ENCODE data around the gene DYNLT5.
"Not testable (repeated sequence)": the region's sequence is repeated elsewhere in the genome, so short reads cannot be mapped to it uniquely, and the experiment has no call there.

The DYNLT5 gene

GRCh38 chr1:66752000-66752592, at the start of gene DYNLT5:
DYNLT5 (plus strand) TSS chr1:66752459; CDS start chr1:66754659, 2,200 bp downstream.
- no peak for DNase-seq

GRCh38 chr1:66704177-66704875, 47.9 kb upstream of the DYNLT5 start:
- DNase-seq, result no peak

- DNase-seq, result peak; percentile 36
Measured at GRCh38 chr1:66705110-66705509, 47.1 kb upstream of the DYNLT5 start.

GRCh38 chr1:66711420-66711819, 40.8 kb upstream of the DYNLT5 start:
- no peak for DNase-seq

GRCh38 chr1:66712839-66713238, 39.4 kb upstream of the DYNLT5 start:
- DNase-seq, result no peak

GRCh38 chr1:66723985-66724384, 28.3 kb upstream of the DYNLT5 start:
- no peak for DNase-seq

GRCh38 chr1:66725885-66726665, 26.2 kb upstream of the DYNLT5 start:
- DNase-seq, result peak; percentile 61

GRCh38 chr1:66728021-66728420, 24.2 kb upstream of the DYNLT5 start:
- no peak for DNase-seq

- DNase-seq, result not testable (repeated sequence)
Measured at GRCh38 chr1:66728716-66729115, 23.5 kb upstream of the DYNLT5 start.

- no peak for DNase-seq
Measured at GRCh38 chr1:66729119-66729518, 23.1 kb upstream of the DYNLT5 start.

- DNase-seq, result no peak
Measured at GRCh38 chr1:66729523-66729922, 22.7 kb upstream of the DYNLT5 start.

GRCh38 chr1:66730462-66730861, 21.8 kb upstream of the DYNLT5 start:
- DNase-seq, result no peak

- no peak for DNase-seq
Measured at GRCh38 chr1:66731170-66731865, 20.9 kb upstream of the DYNLT5 start.

- DNase-seq, result no peak
Measured at GRCh38 chr1:66732407-66733166, 19.7 kb upstream of the DYNLT5 start.

GRCh38 chr1:66733348-66734017, 18.8 kb upstream of the DYNLT5 start:
- no peak for DNase-seq

- DNase-seq, result not testable (repeated sequence)
Measured at GRCh38 chr1:66734531-66734930, 17.7 kb upstream of the DYNLT5 start.

- DNase-seq, result no peak
Measured at GRCh38 chr1:66737836-66738235, 14.4 kb upstream of the DYNLT5 start.

- no peak for DNase-seq
Measured at GRCh38 chr1:66739401-66740157, 12.7 kb upstream of the DYNLT5 start.

- DNase-seq, result no peak
Measured at GRCh38 chr1:66745451-66745850, 6.8 kb upstream of the DYNLT5 start.

- no peak for DNase-seq
Measured at GRCh38 chr1:66747501-66747900, 4.8 kb upstream of the DYNLT5 start.

- DNase-seq, result no peak
Measured at GRCh38 chr1:66750577-66750976, 1.7 kb upstream of the DYNLT5 start.
